Gastroesophageal sphincter (tissue), 3 donors: ENCODE data around the gene GRXCR2.

Source experiments
- CTCF ChIP-seq, 4 experiments: fragments of 200-600 bp in 2 of 4; fragments of 450-650 bp in 2 of 4; sonication (generic) in 1 of 4; IDR thresholded peaks; one replicate each; pipeline ENCODE4 v1.5.1; 2017 to 2019; ENCODE audit warnings: antibody characterized with exemption in 4 of 4, mild to moderate bottlenecking in 2 of 4, moderate library complexity in 2 of 4
- EP300 ChIP-seq: sonication (generic); formaldehyde crosslinking; IDR thresholded peaks from one replicate; pipeline ENCODE4 v1.6.1; 2017; ENCODE audit warnings: antibody characterized with exemption, mild to moderate bottlenecking
- POLR2A ChIP-seq, 2 donors: fragments of 450-650 bp; IDR thresholded peaks; one replicate each; pipeline ENCODE4 v1.6.1; 2017; ENCODE audit warnings: antibody characterized with exemption in 2 of 2, mild to moderate bottlenecking in 2 of 2, moderate library complexity in 1 of 2
- POLR2AphosphoS5 ChIP-seq: sonication (generic); formaldehyde crosslinking; IDR thresholded peaks from one replicate; pipeline ENCODE4 v1.6.1; 2017; ENCODE audit warnings: antibody characterized with exemption

- TF ChIP-seq CTCF (IDR thresholded peaks at IDR 0.05) (no peak), POLR2A (IDR thresholded peaks at IDR 0.05) (no peak), EP300 (no peak), POLR2AphosphoS5 (no peak)
Observed at GRCh38 chr5:145818604-145819003, 54.2 kb downstream of the GRXCR2 start.
